A673 (cell line): ENCODE data around the gene FRMD4A.

Experiments
- EZH2 ChIP-seq: fragments of 200-600 bp; sonication (generic); IDR thresholded peaks from 2 replicates; pipeline ENCODE4 v1.6.1; 2017; ENCODE audit warnings: borderline replicate concordance, low read depth, mild to moderate bottlenecking, mixed read lengths, antibody characterized with exemption, low read length; ENCODE audit not compliant: poor library complexity, severe bottlenecking
- TF ChIP-seq, protein P1 (sequence below): fragments of 300-800, 200-600 bp; sonication (generic); conservative IDR thresholded peaks from 2 replicates; pipeline ENCODE4 v1.5.1; 2017; ENCODE audit warnings: low read depth, mild to moderate bottlenecking, antibody characterized with exemption, low read length, moderate library complexity, mixed read lengths

DNA sequence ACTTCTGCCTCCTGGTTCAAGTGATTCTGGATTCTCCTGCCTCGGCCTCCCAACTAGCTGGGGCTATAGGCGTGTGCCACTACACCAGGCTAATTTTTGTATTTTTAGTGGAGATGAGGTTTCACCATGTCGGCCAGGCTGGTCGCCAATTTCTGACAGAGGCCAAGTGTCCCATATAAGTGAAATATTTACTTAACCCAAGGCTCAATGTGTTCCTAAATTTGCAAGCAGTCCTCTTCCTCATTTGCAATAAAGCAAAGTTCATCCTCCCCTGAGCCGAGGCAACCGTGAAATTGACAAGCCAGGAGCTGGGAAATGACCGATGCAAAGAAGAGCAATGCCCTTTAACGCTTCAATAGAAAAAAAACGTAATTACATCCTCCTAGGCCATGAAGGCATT lies 347.7 kb downstream of the FRMD4A start:
- TF ChIP-seq, protein P1, sequence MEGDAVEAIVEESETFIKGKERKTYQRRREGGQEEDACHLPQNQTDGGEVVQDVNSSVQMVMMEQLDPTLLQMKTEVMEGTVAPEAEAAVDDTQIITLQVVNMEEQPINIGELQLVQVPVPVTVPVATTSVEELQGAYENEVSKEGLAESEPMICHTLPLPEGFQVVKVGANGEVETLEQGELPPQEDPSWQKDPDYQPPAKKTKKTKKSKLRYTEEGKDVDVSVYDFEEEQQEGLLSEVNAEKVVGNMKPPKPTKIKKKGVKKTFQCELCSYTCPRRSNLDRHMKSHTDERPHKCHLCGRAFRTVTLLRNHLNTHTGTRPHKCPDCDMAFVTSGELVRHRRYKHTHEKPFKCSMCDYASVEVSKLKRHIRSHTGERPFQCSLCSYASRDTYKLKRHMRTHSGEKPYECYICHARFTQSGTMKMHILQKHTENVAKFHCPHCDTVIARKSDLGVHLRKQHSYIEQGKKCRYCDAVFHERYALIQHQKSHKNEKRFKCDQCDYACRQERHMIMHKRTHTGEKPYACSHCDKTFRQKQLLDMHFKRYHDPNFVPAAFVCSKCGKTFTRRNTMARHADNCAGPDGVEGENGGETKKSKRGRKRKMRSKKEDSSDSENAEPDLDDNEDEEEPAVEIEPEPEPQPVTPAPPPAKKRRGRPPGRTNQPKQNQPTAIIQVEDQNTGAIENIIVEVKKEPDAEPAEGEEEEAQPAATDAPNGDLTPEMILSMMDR: no peak
- no peak for TF ChIP-seq EZH2
